PC-9 (cell line): ENCODE measurements around the gene PTGFRN. TPM values are rescaled to one million over a fixed set of nuclear protein-coding genes. Genes with fewer than 3 reads are reported as not detected.

Source experiments
- BruUV-seq: library from RNA; stranded (reverse); fragments of 400-500 nt; replicated peaks from 2 replicates; lab custom pipeline; 2021; lab: Mats Ljungman, UMichigan
- CTCF ChIA-PET: fragments of 300-600 bp; sonication (Branson Sonifier 250); formaldehyde crosslinking; loops from one replicate; lab custom pipeline; 2022; ENCODE audit warnings: antibody characterized with exemption; lab: Charles Lee
- POLR2A ChIA-PET: fragments of 300-600 bp; sonication (Branson Sonifier 250); formaldehyde crosslinking; loops from one replicate; lab custom pipeline; 2022; ENCODE audit warnings: antibody characterized with exemption; ENCODE audit not compliant: unreplicated experiment; lab: Charles Lee
- DNase-seq, 2 experiments: peaks; one replicate each; pipeline versions ENCODE4 v3.0.0 to v3.0.0-alpha.2; 2015 to 2022; ENCODE audit warnings: mixed read lengths in 1 of 2
- H2AFZ ChIP-seq: fragments of 200-600 bp; sonication (generic); 2 replicates; pipeline ENCODE4 v1.8.1; 2017; ENCODE audit warnings: antibody characterized with exemption
- H3F3A ChIP-seq: fragments of 200-600 bp; sonication (generic); 2 replicates; pipeline ENCODE4 v1.8.1; 2017; ENCODE audit warnings: antibody characterized with exemption, mild to moderate bottlenecking, low read depth; ENCODE audit not compliant: insufficient read depth
- H3K27ac ChIP-seq: fragments of 200-600 bp; sonication (generic); 2 replicates; pipeline ENCODE4 v1.6.1; 2016; ENCODE audit warnings: mixed run types
- H3K27me3 ChIP-seq: fragments of 200-600 bp; sonication (generic); 2 replicates; pipeline ENCODE4 v1.6.1; 2016; ENCODE audit warnings: low read depth, mixed run types; ENCODE audit not compliant: insufficient read depth
- H3K36me3 ChIP-seq: fragments of 200-600 bp; sonication (generic); 2 replicates; pipeline ENCODE4 v1.6.1; 2016; ENCODE audit warnings: low read depth, mixed run types
- H3K4me1 ChIP-seq: fragments of 200-600 bp; sonication (generic); replicated peaks from 2 replicates; pipeline ENCODE4 v1.6.1; 2016; ENCODE audit warnings: mixed run types; ENCODE audit not compliant: insufficient read depth
- H3K4me2 ChIP-seq: fragments of 200-600 bp; sonication (generic); 2 replicates; pipeline ENCODE4 v1.6.1; 2017; ENCODE audit warnings: mixed run types
- H3K4me3 ChIP-seq: fragments of 200-600 bp; sonication (generic); 2 replicates; pipeline ENCODE4 v1.6.1; 2016; ENCODE audit warnings: mixed run types
- H3K79me2 ChIP-seq: fragments of 200-600 bp; sonication (generic); 2 replicates; pipeline ENCODE4 v1.6.1; 2017; ENCODE audit warnings: low read depth, mixed run types
- H3K9me2 ChIP-seq: fragments of 200-600 bp; sonication (generic); 2 replicates; pipeline ENCODE4 v1.8.1; 2017; ENCODE audit warnings: mild to moderate bottlenecking; ENCODE audit not compliant: insufficient read depth
- H3K9me3 ChIP-seq: fragments of 200-600 bp; sonication (generic); 2 replicates; pipeline ENCODE4 v1.8.1; 2016; ENCODE audit warnings: low read depth; ENCODE audit not compliant: insufficient read depth
- H4K20me1 ChIP-seq: fragments of 200-600 bp; sonication (generic); 2 replicates; pipeline ENCODE4 v1.8.1; 2017; ENCODE audit not compliant: insufficient read depth
- EZH2 ChIP-seq: fragments of 200-600 bp; sonication (generic); IDR thresholded peaks from 2 replicates; pipeline ENCODE4 v1.8.0; 2017; ENCODE audit warnings: antibody characterized with exemption, low read depth
- intact Hi-C: fragments of 100-400 bp; cut with micrococcal nuclease; formaldehyde crosslinking; loops from one replicate; pipeline ENCODE4 v1.10.0; 2022; ENCODE audit not compliant: unreplicated experiment
- total RNA-seq: library from RNA; stranded (reverse); gene quantifications from 2 replicates; pipeline ENCODE4 v1.2.3, GENCODE V29; 2021
- TF ChIP-seq, protein P1 (sequence below): fragments of 200-600 bp; sonication (generic); conservative IDR thresholded peaks from 2 replicates; pipeline ENCODE4 v1.6.1; 2017; ENCODE audit warnings: mixed run types, antibody characterized with exemption, mild to moderate bottlenecking, moderate library complexity

Gene PTGFRN
- total RNA-seq, 1 experiment from 2014 or later = 87.3 TPM

GRCh38 chr1:116895073-116895472, 14.6 kb upstream of the PTGFRN start:
- Histone ChIP-seq H3K9me2 (no peaks in the 10 kb centered on the region), H3K79me2 (no peaks in the 10 kb centered on the region), H3K27ac (no peak overlapping the region), H2AFZ (no peak overlapping the region), H3K4me2 (no peak overlapping the region), H3K36me3 (no peaks in the 10 kb centered on the region), H3K9me3 (peaks cover 20% of the 10 kb centered on the region), H3K27me3 (no peaks in the 10 kb centered on the region), H3K4me3 (no peak overlapping the region), H3K4me1 (no peaks in the 10 kb centered on the region), H3F3A (no peaks in the 10 kb centered on the region), H4K20me1 (no peaks in the 10 kb centered on the region)
- DNase-seq = no peak
- intact Hi-C loops = no loop called here
- BruUV-seq = no TSS peak
- ChIA-PET POLR2A (no interaction called here), CTCF (no interaction called here)
- no peak for TF ChIP-seq EZH2
- TF ChIP-seq, protein P1, sequence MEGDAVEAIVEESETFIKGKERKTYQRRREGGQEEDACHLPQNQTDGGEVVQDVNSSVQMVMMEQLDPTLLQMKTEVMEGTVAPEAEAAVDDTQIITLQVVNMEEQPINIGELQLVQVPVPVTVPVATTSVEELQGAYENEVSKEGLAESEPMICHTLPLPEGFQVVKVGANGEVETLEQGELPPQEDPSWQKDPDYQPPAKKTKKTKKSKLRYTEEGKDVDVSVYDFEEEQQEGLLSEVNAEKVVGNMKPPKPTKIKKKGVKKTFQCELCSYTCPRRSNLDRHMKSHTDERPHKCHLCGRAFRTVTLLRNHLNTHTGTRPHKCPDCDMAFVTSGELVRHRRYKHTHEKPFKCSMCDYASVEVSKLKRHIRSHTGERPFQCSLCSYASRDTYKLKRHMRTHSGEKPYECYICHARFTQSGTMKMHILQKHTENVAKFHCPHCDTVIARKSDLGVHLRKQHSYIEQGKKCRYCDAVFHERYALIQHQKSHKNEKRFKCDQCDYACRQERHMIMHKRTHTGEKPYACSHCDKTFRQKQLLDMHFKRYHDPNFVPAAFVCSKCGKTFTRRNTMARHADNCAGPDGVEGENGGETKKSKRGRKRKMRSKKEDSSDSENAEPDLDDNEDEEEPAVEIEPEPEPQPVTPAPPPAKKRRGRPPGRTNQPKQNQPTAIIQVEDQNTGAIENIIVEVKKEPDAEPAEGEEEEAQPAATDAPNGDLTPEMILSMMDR = no peak

GRCh38 chr1:116899529-116899928, 10.2 kb upstream of the PTGFRN start:
- CTCF ChIA-PET = interaction anchor here (0.6 kb wide), 1 partner anchor 1734 kb away, joined by 9 read pairs; no protein-coding TSS in a partner anchor
- no TSS peak for BruUV-seq
- Histone ChIP-seq H3K27me3 (no peaks in the 10 kb centered on the region), H3K36me3 (no peaks in the 10 kb centered on the region), H3K79me2 (no peaks in the 10 kb centered on the region), H3K9me3 (peaks cover 12% of the 10 kb centered on the region; the same call in 1 of the 2 replicates), H3F3A (no peaks in the 10 kb centered on the region), H3K4me1 (no peaks in the 10 kb centered on the region), H3K4me2 (no peak overlapping the region), H3K27ac (no peak overlapping the region), H4K20me1 (no peaks in the 10 kb centered on the region), H3K9me2 (no peaks in the 10 kb centered on the region; the same call in 1 of the 2 replicates), H3K4me3 (no peak overlapping the region), H2AFZ (no peak overlapping the region)
- POLR2A ChIA-PET = no interaction called here
- DNase-seq = no peak
- intact Hi-C loops = no loop called here
- no peak for TF ChIP-seq EZH2
- TF ChIP-seq, protein P1 = no peak

DNA sequence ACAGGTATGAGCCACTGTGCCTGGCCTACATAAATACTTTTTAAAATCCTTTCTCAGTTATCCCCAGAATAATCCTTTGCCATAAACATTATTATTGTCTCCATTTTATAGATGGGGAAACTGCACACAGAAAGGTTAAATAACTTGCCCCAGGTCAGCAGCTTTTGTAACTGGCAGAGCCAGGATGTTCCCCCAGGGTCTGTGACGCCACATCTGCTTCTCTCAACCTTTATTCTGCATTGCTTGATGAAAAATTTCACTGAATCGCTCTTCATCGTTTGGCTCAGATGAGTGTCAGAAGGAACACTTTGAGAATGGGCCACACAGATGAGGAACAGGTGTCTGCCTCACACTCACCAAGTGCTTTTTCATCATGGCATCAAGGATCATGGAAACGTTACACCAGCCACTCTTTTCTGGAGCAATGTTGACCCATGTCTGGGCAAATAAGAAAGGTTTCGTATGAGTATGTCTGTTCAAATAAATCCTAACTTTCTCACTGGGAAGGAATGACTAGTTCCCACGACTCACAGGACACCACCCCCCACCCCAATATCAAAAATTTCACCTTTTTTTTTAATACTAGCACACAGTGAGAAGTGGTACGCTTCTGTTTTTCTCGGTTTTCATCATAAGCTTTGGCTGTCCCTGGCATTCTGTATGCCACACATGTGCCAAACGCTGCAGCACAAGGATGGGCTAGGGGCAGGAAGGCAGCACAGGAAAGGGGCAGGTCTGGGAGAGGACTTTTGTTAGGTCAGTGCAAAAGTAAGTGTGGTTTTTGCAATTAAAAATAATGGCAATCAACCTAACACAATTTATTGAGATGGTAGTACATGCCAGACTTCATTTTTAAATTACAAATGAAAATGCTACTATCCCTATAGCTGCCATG, 9.0 kb upstream of the PTGFRN start:
- Histone ChIP-seq H3K9me3 (peaks cover under 1% of the 10 kb centered on the region; the same call in 1 of the 2 replicates), H3K9me2 (no peaks in the 10 kb centered on the region; the same call in 1 of the 2 replicates), H3K79me2 (no peaks in the 10 kb centered on the region), H3K36me3 (no peaks in the 10 kb centered on the region), H2AFZ (no peak overlapping the region), H3K4me3 (no peak overlapping the region), H4K20me1 (no peaks in the 10 kb centered on the region), H3F3A (no peaks in the 10 kb centered on the region), H3K4me1 (no peaks in the 10 kb centered on the region), H3K4me2 (no peak overlapping the region), H3K27me3 (no peaks in the 10 kb centered on the region), H3K27ac (no peak overlapping the region)
- no TSS peak for BruUV-seq
- ChIA-PET POLR2A (no interaction called here), CTCF (no interaction called here)
- DNase-seq = no peak
- intact Hi-C loops = no loop called here
- TF ChIP-seq, protein P1 = no peak
- no peak for TF ChIP-seq EZH2
